HG02885 (cell line): ENCODE measurements around the gene NOP14.
A peak's percentile ranks its signal among the peaks of the same experiment; 100 is the strongest.
"Not testable (repeated sequence)": the region's sequence is repeated elsewhere in the genome, so short reads cannot be mapped to it uniquely, and the experiment has no call there.

Experiments
- ATAC-seq: cut with Tn5 transposase; IDR thresholded peaks from one replicate; pipeline ENCODE4 v1.9.1; 2021; ENCODE audit warnings: mild to moderate bottlenecking; ENCODE audit not compliant: unreplicated experiment, poor library complexity

Gene NOP14

GRCh38 chr4:2943364-2944090, 19.7 kb downstream of the NOP14 start:
- ATAC-seq: no peak

- no peak for ATAC-seq
Measured at GRCh38 chr4:2942532-2943363, 20.5 kb downstream of the NOP14 start.

GRCh38 chr4:2942037-2942531, 21.1 kb downstream of the NOP14 start:
- no peak for ATAC-seq

GRCh38 chr4:2941138-2942036, 21.8 kb downstream of the NOP14 start:
- no peak for ATAC-seq

GRCh38 chr4:2940267-2941137, 22.7 kb downstream of the NOP14 start:
- no peak for ATAC-seq

- no peak for ATAC-seq
Measured at GRCh38 chr4:2939383-2940243, 23.6 kb downstream of the NOP14 start.

GRCh38 chr4:2938906-2939305, 24.3 kb downstream of the NOP14 start:
- no peak for ATAC-seq

GRCh38 chr4:2938411-2938810, 24.8 kb downstream of the NOP14 start:
- ATAC-seq: not testable (repeated sequence)

GRCh38 chr4:2937986-2938385, 25.2 kb downstream of the NOP14 start:
- ATAC-seq: no peak

GRCh38 chr4:2937146-2937857, 25.9 kb downstream of the NOP14 start:
- ATAC-seq: no peak

- peak; percentile 33 for ATAC-seq
Measured at GRCh38 chr4:2936773-2937145, 26.4 kb downstream of the NOP14 start.

GRCh38 chr4:2935762-2936743, 27.2 kb downstream of the NOP14 start:
- ATAC-seq: no peak

- ATAC-seq: peak; percentile 65
Measured at GRCh38 chr4:2934813-2935761, 28.1 kb downstream of the NOP14 start.

GRCh38 chr4:2934077-2934812, 29.0 kb downstream of the NOP14 start:
- ATAC-seq: no peak

- ATAC-seq: no peak
Measured at GRCh38 chr4:2933566-2934076, 29.6 kb downstream of the NOP14 start.
